ENCODE data around the gene PLAU. TPM values are rescaled to one million over a fixed set of nuclear protein-coding genes. Genes with fewer than 3 reads are reported as not detected.

PLAU gene
- total RNA-seq, 1 donor from 2014 or later = 7.6 TPM

- TF ChIP-seq CTCF (IDR thresholded peaks at IDR 0.05) (no peak), EZH2phosphoT487 (IDR thresholded peaks at IDR 0.05) (no peak), EZH2 (IDR thresholded peaks at IDR 0.05) (no peak)
- Histone ChIP-seq H3F3A (ENCODE audit: low read depth) (peaks cover 7% of the 10 kb centered on the region), H2AFZ (replicated peaks) (no peak overlapping the region), H3K79me2 (ENCODE audit: low read depth) (peaks cover 5% of the 10 kb centered on the region), H3K36me3 (no peaks in the 10 kb centered on the region), H3K9ac (no peak overlapping the region), H3K9me3 (ENCODE audit: low read depth) (no peaks in the 10 kb centered on the region), H3K4me3 (no peak overlapping the region), H3K27me3 (no peaks in the 10 kb centered on the region), H3K27ac (no peak overlapping the region), H4K20me1 (ENCODE audit: low read depth) (peaks cover 51% of the 10 kb centered on the region), H3K4me1 (peaks cover 8% of the 10 kb centered on the region), H3K4me2 (no peak overlapping the region)
- peaks cover 34% of the 10 kb centered on the region for H3K36me3 Mint-ChIP-seq
- peak overlapping the region; percentile 51 for H3K27ac Mint-ChIP-seq
- DNase-seq (ENCODE audit: low spot score) = no peak
- H3K9me3 Mint-ChIP-seq = no peaks in the 10 kb centered on the region
- H3K4me1 Mint-ChIP-seq = peaks cover 34% of the 10 kb centered on the region
- no peak overlapping the region for H3K4me3 Mint-ChIP-seq
- peaks cover 12% of the 10 kb centered on the region for H3K27me3 Mint-ChIP-seq (ENCODE audit: insufficient read depth, low read depth)
Observed at GRCh38 chr10:73868655-73869195, 42.2 kb upstream of the PLAU start.

- H3K9me3 Mint-ChIP-seq = no peaks in the 10 kb centered on the region
- H3K27me3 Mint-ChIP-seq (ENCODE audit: insufficient read depth, low read depth) = peaks cover 21% of the 10 kb centered on the region
Observed at GRCh38 chr10:73871295-73872189, 39.4 kb upstream of the PLAU start.

GRCh38 chr10:73872190-73872710 lies 38.7 kb upstream of the PLAU start:
- Mint-ChIP-seq H3K36me3 (peaks cover 28% of the 10 kb centered on the region), H3K4me3 (peak overlapping the region; percentile 88), H3K9me3 (no peaks in the 10 kb centered on the region), H3K27me3 (ENCODE audit: insufficient read depth, low read depth) (peaks cover 19% of the 10 kb centered on the region), H3K4me1 (peaks cover 27% of the 10 kb centered on the region), H3K27ac (no peak overlapping the region)
- no peak overlapping the region for H3K27ac ChIP-seq
- peaks cover 5% of the 10 kb centered on the region for H3K79me2 ChIP-seq (ENCODE audit: low read depth)
- no peak overlapping the region for H2AFZ ChIP-seq (replicated peaks)
- H3K4me2 ChIP-seq = peak overlapping the region; percentile 86
- no peaks in the 10 kb centered on the region for H3K36me3 ChIP-seq
- H3F3A ChIP-seq (ENCODE audit: low read depth) = peaks cover 17% of the 10 kb centered on the region
- no peak overlapping the region for H3K9ac ChIP-seq
- peaks cover 8% of the 10 kb centered on the region for H3K4me1 ChIP-seq
- TF ChIP-seq EZH2 (IDR thresholded peaks at IDR 0.05) (no peak), EZH2phosphoT487 (IDR thresholded peaks at IDR 0.05) (no peak), CTCF (IDR thresholded peaks at IDR 0.05) (no peak)
- H4K20me1 ChIP-seq (ENCODE audit: low read depth) = peaks cover 38% of the 10 kb centered on the region
- no peaks in the 10 kb centered on the region for H3K9me3 ChIP-seq (ENCODE audit: low read depth)
- no peak overlapping the region for H3K4me3 ChIP-seq
- no peak for DNase-seq (ENCODE audit: low spot score)
- H3K27me3 ChIP-seq = peaks cover 11% of the 10 kb centered on the region

More at GRCh38 chr10:73871295-73872189, 39.4 kb upstream of the PLAU start:
- Histone ChIP-seq H4K20me1 (ENCODE audit: low read depth) (peaks cover 44% of the 10 kb centered on the region), H3K4me3 (no peak overlapping the region), H3K36me3 (no peaks in the 10 kb centered on the region), H3K9me3 (ENCODE audit: low read depth) (no peaks in the 10 kb centered on the region), H3K4me1 (peaks cover 8% of the 10 kb centered on the region), H3K79me2 (ENCODE audit: low read depth) (peaks cover 5% of the 10 kb centered on the region), H3K4me2 (no peak overlapping the region), H3K27ac (no peak overlapping the region), H3K9ac (no peak overlapping the region), H3K27me3 (peaks cover 11% of the 10 kb centered on the region), H2AFZ (replicated peaks) (no peak overlapping the region), H3F3A (ENCODE audit: low read depth) (peaks cover 17% of the 10 kb centered on the region)
- Mint-ChIP-seq H3K36me3 (peaks cover 28% of the 10 kb centered on the region), H3K4me1 (peaks cover 34% of the 10 kb centered on the region), H3K4me3 (peak overlapping the region; percentile 88), H3K27ac (no peak overlapping the region)
- no peak for DNase-seq (ENCODE audit: low spot score)
- TF ChIP-seq CTCF (IDR thresholded peaks at IDR 0.05) = no peak
- TF ChIP-seq EZH2phosphoT487 (IDR thresholded peaks at IDR 0.05) = no peak
- no peak for TF ChIP-seq EZH2 (IDR thresholded peaks at IDR 0.05)
